Activated gamma-delta T cell treated with anti-CD3 and anti-CD28 coated beads, Interleukin-2, amount 50 U/mL, for 16 hours (primary cell): ENCODE data around the gene DRC7.

Source experiments
- DNase-seq: peaks from one replicate; pipeline ENCODE4 v3.0.0-alpha.2; 2020; ENCODE audit warnings: low read depth

DRC7 gene

DNA sequence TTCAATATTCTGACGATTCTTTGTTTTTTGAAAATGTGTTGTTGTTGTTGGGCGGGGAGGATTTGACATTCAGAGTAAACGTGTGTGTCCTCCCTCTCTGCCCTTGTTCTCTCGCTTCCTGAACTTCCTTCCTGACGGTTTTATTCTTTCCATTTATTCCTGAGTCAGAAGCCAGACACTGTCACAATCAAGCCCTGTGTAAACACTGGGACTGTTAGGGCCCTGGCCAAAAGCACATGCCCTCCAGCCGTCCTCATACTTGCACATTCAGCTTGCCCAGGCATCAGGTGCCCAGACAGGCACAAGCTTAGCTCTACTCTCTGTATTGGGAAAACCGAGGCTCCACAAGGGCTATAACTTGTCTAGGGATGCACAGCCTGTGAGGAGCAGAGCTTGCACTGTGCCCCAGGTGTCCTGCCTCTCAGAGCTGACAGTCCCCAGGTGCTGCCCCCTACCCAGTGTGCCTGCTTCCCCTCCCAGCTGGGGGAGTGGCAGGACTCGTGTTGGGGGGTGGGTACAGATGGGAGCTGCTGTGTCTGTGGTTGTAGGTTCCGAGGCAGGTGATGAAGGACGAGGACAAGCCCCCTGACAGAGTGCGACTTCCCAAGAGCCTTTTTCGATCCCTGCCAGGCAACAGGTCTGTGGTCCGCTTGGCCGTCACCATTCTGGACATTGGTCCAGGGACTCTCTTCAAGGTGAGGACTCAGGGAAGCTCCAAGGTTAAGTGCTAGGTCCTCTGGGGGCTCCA is 16.8 kb upstream of the DRC7 start:
- no peak for DNase-seq

DNA sequence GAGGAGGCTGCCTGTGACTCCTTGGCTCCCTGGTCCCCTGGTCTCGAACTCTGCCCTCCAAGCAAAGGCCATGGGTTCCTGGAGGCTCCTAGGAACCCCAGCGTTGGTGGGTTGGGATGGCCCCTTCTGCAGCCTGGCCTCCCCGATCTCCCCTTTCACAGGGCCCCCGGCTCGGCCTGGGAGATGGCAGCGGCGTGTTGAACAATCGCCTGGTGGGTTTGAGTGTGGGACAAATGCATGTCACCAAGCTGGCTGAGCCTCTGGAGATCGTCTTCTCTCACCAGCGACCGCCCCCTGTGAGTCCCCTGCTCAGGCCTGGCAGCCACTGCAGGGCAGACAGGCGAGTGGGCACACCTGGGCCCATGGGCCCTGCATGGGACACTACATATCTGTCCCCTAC is 15.6 kb upstream of the DRC7 start:
- no peak for DNase-seq

DNA sequence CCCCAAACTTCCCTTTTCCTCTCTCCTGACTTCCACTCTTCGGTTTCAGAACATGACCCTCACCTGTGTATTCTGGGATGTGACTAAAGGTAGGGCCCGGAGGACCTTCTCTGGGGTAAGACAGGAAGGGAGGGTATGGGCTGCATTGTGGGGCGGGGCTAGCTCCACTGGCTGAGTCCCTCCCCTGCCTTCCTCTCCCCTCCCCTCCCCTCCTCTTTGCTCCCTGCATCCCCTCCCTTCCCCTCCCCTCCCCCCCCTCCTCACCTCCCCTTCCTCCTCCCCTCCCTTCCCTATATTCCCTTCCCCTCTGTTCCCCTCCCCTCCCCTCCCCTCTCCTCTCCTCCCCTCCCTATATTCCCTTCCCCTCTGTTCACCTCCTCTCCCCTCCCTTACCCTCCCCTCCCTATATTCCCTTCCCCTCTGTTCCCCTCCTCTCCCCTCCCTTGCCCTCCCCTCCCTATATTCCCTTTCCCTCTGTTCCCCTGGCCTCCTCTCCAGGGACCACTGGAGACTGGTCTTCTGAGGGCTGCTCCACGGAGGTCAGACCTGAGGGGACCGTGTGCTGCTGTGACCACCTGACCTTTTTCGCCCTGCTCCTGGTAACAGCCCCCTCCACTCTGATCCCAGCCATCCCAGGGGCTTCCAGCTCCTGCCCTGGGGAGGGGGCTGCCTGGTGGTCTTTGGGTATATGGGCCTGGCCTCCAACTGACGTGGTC is 14.7 kb upstream of the DRC7 start:
- DNase-seq = no peak

DNA sequence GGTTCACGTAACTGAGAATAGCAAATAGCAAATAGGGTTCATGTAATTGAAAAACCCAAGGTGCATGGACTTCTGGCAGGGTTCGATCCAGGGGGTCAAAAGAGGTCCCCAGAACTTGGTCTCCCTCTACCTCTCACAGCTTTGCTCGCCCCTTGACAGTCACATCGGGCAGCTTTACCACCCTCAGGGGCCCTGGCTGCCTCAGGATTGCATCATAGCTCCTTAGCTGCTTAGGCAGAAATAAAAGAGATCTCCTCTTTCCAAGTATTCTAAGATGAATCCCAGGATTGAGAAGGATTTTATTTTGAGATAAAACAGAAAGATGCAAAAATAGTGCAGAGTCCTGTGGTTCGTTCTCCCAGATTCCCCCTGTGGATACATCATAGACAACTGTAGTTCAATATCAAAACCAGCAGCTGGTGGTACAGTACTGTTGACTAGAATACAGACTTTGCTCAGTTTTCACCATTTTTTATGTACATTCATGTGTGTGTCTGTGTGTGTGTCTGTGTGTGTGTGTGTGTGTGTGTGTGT is 13.7 kb upstream of the DRC7 start:
- no peak for DNase-seq

DNA sequence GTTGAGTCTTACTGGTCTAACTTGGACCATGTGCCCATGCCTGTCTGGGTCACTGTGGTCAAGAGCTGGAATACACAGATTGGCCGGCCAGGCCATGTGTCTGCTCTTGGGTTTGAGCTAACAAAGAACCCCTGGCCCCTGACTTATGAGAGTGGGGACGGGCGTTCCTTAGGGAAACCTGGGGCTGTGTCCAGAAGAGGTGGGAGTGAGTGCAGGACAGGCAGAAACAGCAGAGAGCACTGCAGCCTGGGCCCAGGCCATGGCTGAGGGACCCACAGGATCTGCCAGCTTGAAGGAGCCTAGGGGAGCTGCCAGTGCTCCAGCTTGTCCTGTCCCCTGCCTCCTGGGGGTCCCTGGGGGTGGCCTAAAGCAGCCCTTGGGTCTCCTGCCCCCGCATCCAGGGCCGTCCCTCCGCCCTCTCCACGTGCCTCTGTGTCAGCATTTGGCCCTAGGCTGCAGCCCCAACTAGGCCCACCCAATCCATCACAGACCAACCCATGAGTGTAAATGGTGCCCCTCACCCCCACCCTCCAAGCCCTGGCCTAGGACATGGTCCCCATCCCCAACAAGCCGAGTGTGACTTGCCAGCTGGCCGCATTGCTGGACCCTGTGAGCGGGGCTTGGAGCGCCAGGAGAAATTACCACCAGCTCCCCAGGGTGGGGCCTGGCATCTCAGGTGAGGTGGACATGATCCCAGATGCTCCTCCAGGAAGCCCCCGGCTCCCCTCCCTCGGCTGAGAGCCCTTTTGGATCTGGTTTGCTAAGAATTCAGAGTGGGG is 12.5 kb upstream of the DRC7 start:
- DNase-seq = no peak

DNA sequence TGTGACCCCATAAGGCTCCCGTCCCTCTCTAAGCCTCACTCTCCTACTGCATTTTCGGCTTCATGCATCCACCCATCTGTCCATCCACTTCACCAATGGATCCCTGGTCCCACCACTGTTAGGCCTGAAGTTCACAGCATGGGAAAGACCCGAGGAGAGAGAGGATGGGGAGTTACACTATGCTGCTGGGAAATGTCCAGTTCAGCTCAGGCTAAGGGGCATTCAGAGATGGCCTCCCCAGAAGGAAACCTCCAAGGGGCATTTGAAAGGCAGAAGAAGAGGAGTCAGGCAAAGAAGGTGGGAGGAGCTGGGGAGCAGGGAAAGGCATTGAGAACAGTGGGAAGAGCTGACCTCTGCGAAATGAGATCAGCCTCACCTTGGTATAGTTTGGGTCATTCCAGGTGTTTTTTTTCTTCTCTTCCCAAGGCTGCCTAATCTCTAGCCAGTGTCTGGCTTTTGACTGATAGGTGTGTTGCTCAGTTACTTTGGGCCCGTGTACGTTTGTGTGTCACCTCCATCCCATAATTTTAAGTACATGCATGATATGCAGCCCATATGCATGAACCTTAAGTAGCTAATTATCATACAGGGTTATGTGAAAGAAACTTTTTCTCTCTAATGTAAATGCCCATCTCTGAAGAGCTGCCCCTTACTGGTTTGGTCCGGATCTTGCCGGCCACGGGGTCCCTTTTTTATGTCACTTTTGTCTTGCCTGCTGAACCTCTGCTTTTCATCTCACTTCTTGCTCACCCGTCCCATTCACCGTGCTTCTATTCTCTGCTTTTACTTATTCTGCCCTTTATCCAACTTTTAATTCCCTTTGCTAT is 11.6 kb upstream of the DRC7 start:
- no peak for DNase-seq

DNA sequence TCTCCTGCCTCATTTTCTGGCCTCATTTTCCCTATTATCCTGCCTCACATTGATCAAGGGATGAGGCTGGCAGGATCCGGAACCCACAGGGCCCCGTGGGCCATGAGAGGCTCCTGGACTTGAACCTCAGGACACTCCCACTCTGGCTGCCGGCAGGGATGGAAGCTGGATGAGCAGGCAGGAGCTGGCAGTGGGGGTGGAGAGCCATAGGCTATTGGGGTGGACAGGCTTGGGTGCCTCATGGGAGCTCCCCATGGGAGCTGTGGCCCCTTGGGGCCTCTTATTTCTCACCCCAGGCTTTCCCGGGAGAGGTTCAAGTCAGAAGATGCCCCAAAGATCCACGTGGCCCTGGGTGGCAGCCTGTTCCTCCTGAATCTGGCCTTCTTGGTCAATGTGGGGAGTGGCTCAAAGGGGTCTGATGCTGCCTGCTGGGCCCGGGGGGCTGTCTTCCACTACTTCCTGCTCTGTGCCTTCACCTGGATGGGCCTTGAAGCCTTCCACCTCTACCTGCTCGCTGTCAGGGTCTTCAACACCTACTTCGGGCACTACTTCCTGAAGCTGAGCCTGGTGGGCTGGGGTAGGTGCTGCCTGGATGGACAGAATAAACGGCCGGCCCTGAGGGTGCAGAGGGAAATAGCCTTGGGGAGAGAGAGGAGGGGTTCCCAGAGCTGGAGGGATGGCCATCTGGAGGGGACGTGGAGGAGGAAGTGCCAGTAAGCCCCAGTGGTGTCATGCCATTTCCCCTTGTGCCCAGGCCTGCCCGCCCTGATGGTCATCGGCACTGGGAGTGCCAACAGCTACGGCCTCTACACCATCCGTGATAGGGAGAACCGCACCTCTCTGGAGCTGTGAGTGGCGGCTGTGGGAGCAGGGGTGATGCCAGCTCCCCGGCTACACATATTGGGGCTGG is 10.7 kb upstream of the DRC7 start:
- DNase-seq = no peak

DNA sequence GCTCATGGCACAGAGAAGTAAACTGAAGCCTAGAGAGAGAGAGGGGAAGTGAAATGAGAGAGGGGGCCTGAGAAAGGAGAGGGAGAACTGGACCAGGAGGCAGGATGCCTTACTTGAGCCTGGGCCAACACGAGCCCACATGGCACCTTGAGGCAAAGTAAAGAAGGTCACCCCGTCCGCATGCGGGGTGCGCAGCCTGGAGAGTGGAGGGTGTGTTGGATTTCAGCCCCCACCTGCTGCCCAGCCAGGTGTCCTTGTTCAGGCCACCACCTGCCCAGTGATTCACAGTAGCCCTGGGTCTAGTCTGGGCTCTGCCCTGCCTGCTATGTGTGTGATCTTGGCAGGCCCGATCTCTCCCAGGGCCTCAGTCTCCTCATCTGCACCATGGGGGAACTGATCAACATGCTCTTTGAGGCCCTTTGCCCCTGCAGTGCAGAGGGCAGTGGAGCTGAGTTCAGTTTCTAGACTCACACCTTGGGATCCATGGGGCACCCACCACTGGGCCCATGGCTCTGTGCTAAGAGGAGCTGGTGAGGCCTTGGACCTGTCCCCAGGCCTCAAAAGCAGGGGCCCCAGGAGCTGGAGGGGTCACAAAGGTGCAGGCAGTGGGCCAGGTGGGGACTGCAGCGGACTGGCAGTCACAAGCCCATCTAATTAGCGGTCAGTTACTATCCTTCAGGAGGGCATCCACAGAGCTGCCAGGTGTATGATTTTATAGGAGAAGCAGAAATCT is 9.8 kb upstream of the DRC7 start:
- DNase-seq = no peak

DNA sequence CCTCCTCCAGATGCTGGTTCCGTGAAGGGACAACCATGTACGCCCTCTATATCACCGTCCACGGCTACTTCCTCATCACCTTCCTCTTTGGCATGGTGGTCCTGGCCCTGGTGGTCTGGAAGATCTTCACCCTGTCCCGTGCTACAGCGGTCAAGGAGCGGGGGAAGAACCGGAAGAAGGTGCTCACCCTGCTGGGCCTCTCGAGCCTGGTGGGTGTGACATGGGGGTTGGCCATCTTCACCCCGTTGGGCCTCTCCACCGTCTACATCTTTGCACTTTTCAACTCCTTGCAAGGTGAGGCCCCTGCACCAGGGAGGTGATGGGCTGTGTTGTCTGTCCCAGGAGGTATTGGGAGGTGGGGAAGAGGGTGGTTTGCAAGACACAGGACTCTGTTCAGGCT is 9.0 kb upstream of the DRC7 start:
- no peak for DNase-seq

DNA sequence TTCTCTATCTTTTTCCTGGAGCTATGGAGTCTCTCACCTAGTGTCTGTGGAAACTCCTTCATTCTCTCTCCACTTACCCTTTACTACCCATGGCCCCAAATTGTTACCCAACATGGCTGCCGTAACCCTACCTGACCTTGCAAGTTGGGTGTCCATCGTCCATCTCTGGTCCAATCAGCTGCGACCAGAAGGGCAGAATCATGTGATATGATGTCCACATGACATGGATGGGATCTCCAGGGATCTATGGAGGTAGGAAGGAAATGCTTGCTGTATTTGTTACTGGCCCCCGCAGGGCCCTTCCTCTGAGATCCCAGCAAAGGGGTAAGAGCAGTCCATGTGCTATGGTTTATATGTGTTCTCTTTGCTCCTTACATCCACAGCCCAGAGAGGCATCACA is 8.0 kb upstream of the DRC7 start:
- no peak for DNase-seq

DNA sequence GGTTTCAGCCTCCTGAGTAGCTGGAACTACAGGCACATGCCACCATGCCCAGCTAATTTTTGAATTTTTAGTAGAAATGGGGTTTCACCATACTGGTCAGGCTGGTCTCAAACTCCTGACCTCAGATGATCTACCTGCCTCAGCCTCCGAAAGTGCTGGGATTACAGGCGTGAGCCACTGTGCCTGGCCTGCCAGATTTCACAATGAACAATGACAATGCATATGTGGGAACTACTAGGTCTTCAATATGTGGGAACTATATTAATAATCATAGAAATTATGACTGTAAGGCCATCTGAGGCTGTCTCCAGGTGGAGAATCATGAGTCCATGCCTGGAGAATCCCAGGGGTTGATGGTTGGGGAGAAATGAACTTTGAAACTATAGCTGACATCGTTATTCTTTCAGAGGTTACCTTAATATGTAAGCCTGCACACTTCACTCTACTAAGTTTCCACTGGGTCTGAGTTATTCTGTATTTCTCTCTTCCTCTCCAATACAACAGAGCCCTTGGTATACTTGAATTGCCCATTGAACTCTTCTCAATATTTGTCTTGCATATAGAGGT is 7.2 kb upstream of the DRC7 start:
- no peak for DNase-seq

DNA sequence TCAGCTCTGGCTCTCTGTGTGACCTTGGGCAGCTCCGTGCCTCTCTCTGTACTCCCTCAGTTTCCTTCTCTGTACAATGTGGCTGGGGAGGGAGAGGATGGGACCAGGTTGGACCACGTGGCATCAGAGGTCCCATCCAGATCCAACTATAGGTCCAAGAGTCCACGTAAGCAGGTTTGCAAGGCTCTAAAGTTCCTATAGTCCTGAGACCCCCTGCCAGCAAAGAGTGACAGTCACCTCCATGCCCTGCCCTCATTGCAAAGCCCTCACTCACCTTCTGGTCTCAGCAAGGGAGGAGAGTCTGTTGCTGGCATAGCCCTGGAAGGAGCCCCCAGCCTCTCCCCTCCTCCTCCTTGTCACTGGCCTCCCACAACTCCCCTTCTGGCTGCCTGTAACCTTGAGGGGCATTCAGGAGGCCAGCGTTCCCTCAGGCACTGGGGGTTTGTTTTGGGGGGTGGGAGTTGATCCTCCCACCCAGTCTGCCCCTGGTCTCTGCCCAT is 6.1 kb upstream of the DRC7 start:
- DNase-seq = no peak

DNA sequence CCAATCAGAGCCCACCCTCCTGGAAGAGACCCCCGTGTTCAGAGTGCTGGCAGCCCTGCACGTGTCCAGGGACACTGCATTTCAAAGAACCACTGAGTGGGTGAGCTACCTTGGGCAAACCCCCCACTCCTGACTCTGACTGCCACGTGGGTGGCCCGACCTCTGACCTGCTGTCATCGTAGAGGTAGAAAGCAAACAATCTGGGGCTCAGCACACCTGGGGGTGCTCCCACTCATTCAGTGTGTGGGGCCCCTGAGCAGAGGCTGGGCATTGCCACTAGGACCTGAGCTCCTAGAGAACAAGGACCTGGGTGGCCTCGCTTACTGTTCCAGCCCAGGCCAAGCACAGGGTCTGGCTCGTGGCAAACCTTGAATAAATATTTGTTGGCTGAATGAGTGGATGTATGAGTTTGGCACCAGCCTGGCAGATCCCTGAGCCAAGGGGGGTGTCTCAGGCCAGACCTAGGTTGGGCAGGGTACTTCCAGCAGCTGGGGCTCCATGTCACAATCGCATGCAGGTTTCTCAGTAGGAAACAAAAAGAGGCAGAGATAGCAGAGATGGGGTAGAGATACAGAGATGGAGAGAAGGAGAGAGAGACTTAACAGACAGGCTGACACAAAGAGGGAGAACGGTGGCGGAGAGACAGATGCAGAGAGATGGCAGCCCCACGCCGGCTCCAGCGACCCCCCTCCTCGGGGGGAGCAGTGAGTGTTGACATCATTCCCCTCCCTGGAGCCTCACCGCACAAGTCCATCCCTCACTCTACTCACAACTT is 5.4 kb upstream of the DRC7 start:
- no peak for DNase-seq

DNA sequence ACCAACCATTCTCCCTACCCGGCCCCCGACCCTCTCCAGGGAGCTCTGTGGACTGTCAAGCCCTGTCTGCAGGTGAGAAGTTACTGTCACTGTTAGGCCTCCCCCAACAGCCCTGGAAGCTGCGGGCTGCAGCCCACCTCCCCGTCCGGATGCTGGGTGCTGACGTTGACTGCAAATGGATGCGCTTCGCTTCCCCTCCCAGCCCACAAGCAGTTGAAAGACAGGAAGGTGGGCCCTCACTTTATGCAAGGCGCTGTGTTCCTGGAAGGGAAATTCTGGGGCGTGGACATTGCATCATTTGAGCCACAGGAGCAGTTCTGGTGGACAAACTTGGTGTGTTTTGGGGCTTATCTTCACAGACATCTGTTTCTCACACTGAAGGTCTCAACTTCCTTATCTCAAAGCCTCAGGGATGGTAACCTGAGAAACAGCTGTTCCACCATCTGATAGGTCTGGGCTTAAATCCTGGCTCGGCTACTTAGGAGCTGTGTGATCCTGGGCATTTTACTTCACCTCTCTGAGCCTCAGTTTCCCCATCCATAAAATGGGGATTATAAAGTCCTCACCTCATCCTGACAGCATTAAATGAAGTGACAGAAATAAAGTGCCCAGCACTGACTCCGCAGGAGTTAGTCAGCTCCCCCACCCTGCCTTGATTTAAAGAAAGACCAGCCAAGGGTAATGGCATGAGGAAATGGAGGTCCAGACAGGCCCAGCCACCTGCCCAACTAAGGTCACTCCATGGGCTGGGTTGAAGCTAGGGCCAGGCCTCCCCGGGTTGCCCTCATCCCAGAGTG is 4.6 kb upstream of the DRC7 start:
- peak; percentile 33 for DNase-seq

DNA sequence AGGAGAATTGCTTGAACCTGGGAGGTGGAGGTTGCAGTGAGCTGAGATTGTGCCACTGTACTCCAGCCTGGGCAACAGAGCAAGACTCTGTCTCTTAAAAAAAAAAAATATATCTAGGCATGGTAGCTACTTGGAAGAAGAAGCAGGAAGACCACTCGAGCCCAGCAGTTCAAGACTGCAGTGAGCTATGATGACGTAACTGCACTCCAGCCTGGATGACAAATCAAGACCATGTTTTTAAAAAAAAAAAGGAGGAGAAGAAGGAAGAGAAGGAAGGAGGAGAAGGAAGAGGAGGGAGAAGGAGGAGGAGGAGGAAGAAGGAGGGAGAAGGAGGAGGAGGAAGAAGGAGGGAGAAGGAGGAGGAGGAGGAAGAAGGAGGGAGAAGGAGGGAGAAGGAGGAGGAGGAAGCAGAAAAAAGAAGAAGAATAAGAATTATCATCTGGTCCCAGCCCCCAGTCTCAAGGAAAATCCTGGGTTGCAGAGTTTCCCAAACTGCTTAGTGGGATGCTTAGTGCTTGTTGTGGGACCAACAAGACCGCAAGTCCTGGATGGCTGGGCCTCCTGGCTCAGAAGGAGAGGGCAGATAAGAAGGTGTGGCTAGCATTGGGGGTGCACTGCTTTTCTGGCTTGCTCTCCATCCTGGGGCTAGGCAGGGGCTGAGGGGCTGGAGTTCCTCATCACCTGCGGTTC is 3.7 kb upstream of the DRC7 start:
- DNase-seq = no peak

DNA sequence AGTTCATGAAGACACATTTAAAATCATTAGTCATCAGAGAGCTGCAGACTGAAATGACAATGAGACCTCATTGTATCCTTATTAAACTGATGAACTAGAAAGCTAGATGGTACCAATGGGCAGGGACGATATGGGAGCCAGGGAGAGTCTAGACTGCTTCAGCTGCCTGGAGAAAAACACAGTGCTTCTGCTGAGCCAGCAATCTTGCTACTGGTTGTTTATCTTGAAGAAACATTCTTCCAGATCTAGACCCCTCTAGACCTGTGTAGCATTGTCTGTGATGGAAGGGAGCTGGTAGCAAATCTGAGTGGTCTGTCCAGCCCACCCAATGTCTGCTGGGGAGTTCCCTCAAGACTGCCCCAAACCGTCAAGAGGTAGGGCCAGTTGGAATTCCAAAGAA is 2.0 kb upstream of the DRC7 start:
- no peak for DNase-seq

DNA sequence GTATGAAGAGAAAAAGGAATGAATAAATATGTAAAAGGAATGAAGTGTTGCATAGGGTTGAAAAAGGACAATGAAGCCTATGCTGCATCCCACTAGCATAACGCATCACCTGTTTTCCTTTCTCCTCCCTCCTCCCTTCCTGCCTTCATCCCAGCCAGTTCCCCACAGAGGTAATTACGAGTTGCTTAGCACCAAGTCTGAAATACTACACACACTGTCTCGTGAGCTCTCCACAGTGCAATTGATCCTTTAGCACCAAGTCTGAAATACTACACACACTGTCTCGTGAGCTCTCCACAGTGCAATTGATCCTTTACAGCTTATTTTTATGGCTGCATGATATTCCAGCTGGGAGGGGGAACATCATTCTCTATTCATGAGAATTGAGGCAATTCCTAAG is 1.1 kb upstream of the DRC7 start:
- DNase-seq = no peak
